HepG2 (cell line): ENCODE measurements around the gene SNN. TPM values are rescaled to one million over a fixed set of nuclear protein-coding genes. Genes with fewer than 3 reads are reported as not detected.
A peak's percentile ranks its signal among the peaks of the same experiment; 100 is the strongest.

Experiments
- ATAC-seq: fragments of 200-7000 bp; cut with Tn5 transposase; 3 replicates; pipeline ENCODE4 v1.9.1; 2020; ENCODE audit warnings: mild to moderate bottlenecking, moderate library complexity
- BruUV-seq: library from RNA; stranded (reverse); fragments of 400-500 nt; replicated peaks from 2 replicates; lab custom pipeline; 2021; lab: Mats Ljungman, UMichigan
- CTCF ChIA-PET: fragments of 300-600 bp; formaldehyde crosslinking; extraction: SDS; loops from one replicate; lab custom pipeline; 2021; ENCODE audit warnings: low total read pairs, inconsistent platforms, low intra/inter-chr PET ratio; lab: Yijun Ruan, JAX
- POLR2A ChIA-PET: fragments of 350-600 bp; sonication (Branson Sonifier 250); formaldehyde crosslinking; loops from one replicate; lab custom pipeline; 2020; ENCODE audit warnings: antibody characterized with exemption, inconsistent platforms; lab: Yijun Ruan, JAX
- DNase-seq: peaks from one replicate; pipeline ENCODE4 v3.0.0-alpha.2; 2015; ENCODE audit warnings: low spot score
- FAIRE-seq: peaks from 3 replicates; lab custom pipeline; 2011; peaks lifted over from hg19 to GRCh38; lab: Jason Lieb, UNC
- H2AFZ ChIP-seq: one replicate; pipeline ENCODE4 v1.6.1; 2011; ENCODE audit warnings: low read length, inconsistent platforms
- H3K27ac ChIP-seq: fragments of 300-600 bp; 3 replicates; pipeline ENCODE4 v1.8.0; 2011; ENCODE audit warnings: mixed run types, mild to moderate bottlenecking, mixed read lengths, low read length, inconsistent platforms; ENCODE audit not compliant: insufficient read depth; ENCODE audit errors: extremely low read length
- H3K27me3 ChIP-seq, 2 experiments: fragments of 200-600 bp in 1 of 2; 2 replicates in 1 of 2; 3 replicates in 1 of 2; pipeline versions ENCODE4 v1.6.0 to v1.8.0; 2011; ENCODE audit warnings: low read length in 2 of 2, mild to moderate bottlenecking in 2 of 2, moderate library complexity in 2 of 2, inconsistent platforms in 1 of 2; ENCODE audit not compliant: insufficient read depth in 2 of 2, control insufficient read depth in 1 of 2
- H3K36me3 ChIP-seq, 2 experiments: fragments of 200-600 bp in 1 of 2; replicated peaks in 1 of 2; 2 replicates in 1 of 2; 3 replicates in 1 of 2; pipeline versions ENCODE4 v1.5.1 to v1.8.0; 2011; ENCODE audit warnings: low read length in 2 of 2, inconsistent platforms in 1 of 2; ENCODE audit not compliant: insufficient read depth in 2 of 2, control insufficient read depth in 1 of 2
- H3K4me1 ChIP-seq: 2 replicates; pipeline ENCODE4 v1.5.1; 2012; ENCODE audit warnings: low read length, inconsistent platforms; ENCODE audit not compliant: insufficient read depth
- H3K4me2 ChIP-seq: 2 replicates; pipeline ENCODE4 v1.6.0; 2011; ENCODE audit warnings: low read depth, low read length, inconsistent platforms
- H3K4me3 ChIP-seq, 3 experiments: fragments of 200-600 bp in 1 of 3; sonication (generic), shearing (Covaris generic) in 1 of 3; replicated peaks in 1 of 3; 2 replicates each; pipeline ENCODE4 v1.5.1; 2011 to 2016; ENCODE audit warnings: low read length in 3 of 3, inconsistent platforms in 2 of 3, low read depth in 2 of 3, mild to moderate bottlenecking in 2 of 3, control low read depth in 1 of 3, mixed read lengths in 1 of 3; ENCODE audit not compliant: insufficient read depth in 1 of 3
- H3K79me2 ChIP-seq: one replicate; pipeline ENCODE4 v1.6.1; 2011; ENCODE audit warnings: low read length, inconsistent platforms; ENCODE audit not compliant: insufficient read depth
- H3K9ac ChIP-seq: 2 replicates; pipeline ENCODE4 v1.6.0; 2011; ENCODE audit warnings: mild to moderate bottlenecking, low read depth, low read length, inconsistent platforms; ENCODE audit not compliant: insufficient read depth
- H3K9me3 ChIP-seq: 2 replicates; pipeline ENCODE4 v1.5.1; 2012; ENCODE audit warnings: mild to moderate bottlenecking, low read length
- H4K20me1 ChIP-seq: 2 replicates; pipeline ENCODE4 v1.6.0; 2011; ENCODE audit warnings: inconsistent platforms, mild to moderate bottlenecking, low read length, moderate library complexity; ENCODE audit not compliant: insufficient read depth
- CC2D1A ChIP-seq: sonication (generic); formaldehyde crosslinking; IDR thresholded peaks from 2 replicates; pipeline ENCODE4 v1.8.1; 2023; ENCODE audit warnings: mild to moderate bottlenecking, missing genetic modification reagents
- HIVEP1 ChIP-seq: sonication (generic); formaldehyde crosslinking; IDR thresholded peaks from 2 replicates; pipeline ENCODE4 v1.4.0; 2020; ENCODE audit warnings: mild to moderate bottlenecking, missing genetic modification reagents
- HMG20B ChIP-seq: conservative IDR thresholded peaks from 2 replicates; pipeline ENCODE4 v1.6.1; 2016; ENCODE audit warnings: missing genetic modification reagents, missing compliant biosample characterization
- HNF4G ChIP-seq, 2 experiments: sonication (generic) in 1 of 2; formaldehyde crosslinking in 1 of 2; IDR thresholded peaks; 2 replicates each; pipeline versions ENCODE4 v1.4.0 to v1.6.1; 2011 to 2020; ENCODE audit warnings: borderline replicate concordance in 2 of 2, low read depth in 2 of 2, mild to moderate bottlenecking in 2 of 2, low read length in 1 of 2, missing genetic modification reagents in 1 of 2, moderate library complexity in 1 of 2
- HOMEZ ChIP-seq: IDR thresholded peaks from 2 replicates; pipeline ENCODE4 v1.6.1; 2016; ENCODE audit warnings: low read depth
- HOXA5 ChIP-seq: sonication (generic); formaldehyde crosslinking; IDR thresholded peaks from 2 replicates; pipeline ENCODE4 v1.4.0; 2020; ENCODE audit warnings: missing genetic modification reagents
- MAF1 ChIP-seq: sonication (generic); formaldehyde crosslinking; IDR thresholded peaks from 2 replicates; pipeline ENCODE4 v1.5.0; 2020; ENCODE audit warnings: missing genetic modification reagents, borderline replicate concordance
- NBN ChIP-seq: fragments of 450-650 bp; conservative IDR thresholded peaks from 2 replicates; pipeline ENCODE4 v1.6.1; 2017
- PLRG1 ChIP-seq: fragments of 450-650 bp; conservative IDR thresholded peaks from 2 replicates; pipeline ENCODE4 v1.6.1; 2016
- POLR2A ChIP-seq, 2 experiments: IDR thresholded peaks; 2 replicates each; pipeline ENCODE4 v1.6.1; 2011; ENCODE audit warnings: low read depth in 2 of 2, low read length in 2 of 2, mild to moderate bottlenecking in 1 of 2, moderate library complexity in 1 of 2; ENCODE audit not compliant: insufficient read depth in 1 of 2
- RXRB ChIP-seq: IDR thresholded peaks from 2 replicates; pipeline ENCODE4 v1.6.1; 2016; ENCODE audit warnings: borderline replicate concordance, missing genetic modification reagents, missing compliant biosample characterization
- SIN3B ChIP-seq: fragments of 150-350 bp; IDR thresholded peaks from 2 replicates; pipeline ENCODE4 v1.6.1; 2014; ENCODE audit warnings: low read length
- ZBTB20 ChIP-seq: sonication (generic); formaldehyde crosslinking; IDR thresholded peaks from 2 replicates; pipeline ENCODE4 v1.8.1; 2023; ENCODE audit warnings: missing genetic modification reagents, low read depth, mild to moderate bottlenecking, borderline replicate concordance
- ZFP82 ChIP-seq: sonication (generic); formaldehyde crosslinking; IDR thresholded peaks from 2 replicates; pipeline ENCODE4 v1.5.1; 2020; ENCODE audit warnings: mild to moderate bottlenecking, missing genetic modification reagents, borderline replicate concordance
- ZNF274 ChIP-seq: sonication (generic); formaldehyde crosslinking; IDR thresholded peaks from 2 replicates; pipeline ENCODE4 v1.5.1; 2020; ENCODE audit warnings: mild to moderate bottlenecking, missing genetic modification reagents
- ZNF329 ChIP-seq: sonication (generic); formaldehyde crosslinking; IDR thresholded peaks from 2 replicates; pipeline ENCODE4 v1.9.0; 2021; ENCODE audit warnings: low read depth, mild to moderate bottlenecking, missing genetic modification reagents
- ZNF34 ChIP-seq: sonication (generic); formaldehyde crosslinking; IDR thresholded peaks from 2 replicates; pipeline ENCODE4 v1.4.0; 2020; ENCODE audit warnings: mild to moderate bottlenecking, missing genetic modification reagents, borderline replicate concordance
- ZNF383 ChIP-seq: sonication (generic); formaldehyde crosslinking; IDR thresholded peaks from 2 replicates; pipeline ENCODE4 v1.4.0; 2020; ENCODE audit warnings: missing genetic modification reagents, mild to moderate bottlenecking, borderline replicate concordance
- ZNF709 ChIP-seq: sonication (generic); formaldehyde crosslinking; IDR thresholded peaks from 2 replicates; pipeline ENCODE4 v1.5.0; 2020; ENCODE audit warnings: mild to moderate bottlenecking, missing genetic modification reagents
- ZNF772 ChIP-seq: sonication (generic); formaldehyde crosslinking; IDR thresholded peaks from 2 replicates; pipeline ENCODE4 v1.5.0; 2020; ENCODE audit warnings: mild to moderate bottlenecking, missing genetic modification reagents
- ZZZ3 ChIP-seq: sonication (generic); formaldehyde crosslinking; IDR thresholded peaks from 2 replicates; pipeline ENCODE4 v1.4.0; 2020; ENCODE audit warnings: missing genetic modification reagents, mild to moderate bottlenecking, borderline replicate concordance
- WGBS: methylation state at CpG from one replicate; pipeline ENCODE4 v1.1.6; 2017; ENCODE audit warnings: low lambda C conversion rate; 5-methylcytosine and 5-hydroxymethylcytosine counted together
- in situ Hi-C: cut with HindIII; loops from 2 replicates; pipeline ENCODE4 v1.10.0; 2017; ENCODE audit warnings: low pct_unique_long_range_greater_than_20kb; ENCODE audit not compliant: extremely low pct_ligation_motif_present
- intact Hi-C: fragments of 100-400 bp; cut with micrococcal nuclease; formaldehyde crosslinking; loops from one replicate; pipeline ENCODE4 v1.10.0; 2022; ENCODE audit not compliant: unreplicated experiment
- polyA plus RNA-seq, 8 experiments: library from polyadenylated mRNA; depleted of rRNA in 3 of 8; stranded (reverse) in 7 of 8; unstranded in 1 of 8; fragments of >200 nt; fragmentation: Illumina TruSeq in 4 of 8; extraction: Trizol in 4 of 8; gene quantifications; 2 replicates each; pipeline versions ENCODE4 v1.2.1 to v1.2.3, GENCODE V29; 2011 to 2016; ENCODE audit warnings: low read depth in 4 of 8, missing spikeins in 1 of 8, mixed read lengths in 1 of 8; ENCODE audit not compliant: insufficient read depth in 1 of 8
- total RNA-seq, 5 experiments: library from RNA; depleted of rRNA; stranded (reverse); fragments of >200 nt; fragmentation: Illumina TruSeq; extraction: Trizol; gene quantifications; 2 replicates each; pipeline ENCODE4 v1.2.3, GENCODE V29; 2016; ENCODE audit warnings: low read depth in 1 of 5
- TF ChIP-seq, protein P1 (sequence below): sonication (generic); formaldehyde crosslinking; IDR thresholded peaks from 2 replicates; pipeline ENCODE4 v1.4.0; 2020; ENCODE audit warnings: mild to moderate bottlenecking, low read depth, missing genetic modification reagents

Gene SNN
- total and polyA plus RNA-seq, 2 of the 13 experiments (the other 11 are each of a cell fraction or from before 2014, with no cell fraction given), result 5.2 to 8.4 TPM

- BruUV-seq, result no TSS peak
- 2% methylated on average over 15 of the region's 15 CpGs for WGBS
- Histone ChIP-seq H4K20me1 (no peaks in the 10 kb centered on the region), H3K4me2 (peak overlapping the region; percentile 88), H3K27me3 (peaks cover 0 to 13% of the 10 kb centered on the region in 2 experiments; a peak in 2 of 5 replicates), H3K9me3 (no peaks in the 10 kb centered on the region), H3K4me3 (peak overlapping the region; percentile 41 to 70 (median 52)), H3K79me2 (no peaks in the 10 kb centered on the region), H3K36me3 (no peaks in the 10 kb centered on the region), H3K9ac (peak overlapping the region; percentile 61), H3K27ac (no peak overlapping the region), H3K4me1 (peaks cover 64% of the 10 kb centered on the region), H2AFZ (peak overlapping the region; percentile 61)
- intact Hi-C loops (loop anchor here (1.0 kb wide), 1 partner anchor 20 kb away; no protein-coding TSS in a partner anchor), in situ Hi-C loops (no loop called here)
- ChIA-PET CTCF (no interaction called here), POLR2A (interaction anchor here (0.5 to 2.5 kb wide), 7 partner anchors 8 to 110 kb away, joined by 3 to 10 read pairs (median 4); partner anchors contain the start of genes LITAF and TXNDC11)
- FAIRE-seq (no peak), DNase-seq (peak; percentile 63), ATAC-seq (peak; percentile 72)
- TF ChIP-seq NBN, result no peak
- no peak for TF ChIP-seq SIN3B
- TF ChIP-seq ZBTB20 (CRISPR knock-in tag), result no peak
- TF ChIP-seq PLRG1, result no peak
- no peak for TF ChIP-seq ZFP82 (CRISPR knock-in tag)
- no peak for TF ChIP-seq ZZZ3 (CRISPR knock-in tag)
- peak in 1 of 2 experiments; percentile 71; a peak in 1 of 4 replicates for TF ChIP-seq POLR2A (IDR thresholded peaks at IDR 0.05; ENCODE audit: insufficient read depth in 1 of 2, low read depth in 2 of 2, low read length in 2 of 2)
- no peak for TF ChIP-seq ZNF709 (CRISPR knock-in tag)
- no peak for TF ChIP-seq ZNF329 (CRISPR knock-in tag)
- TF ChIP-seq HMG20B (CRISPR knock-in tag), result no peak
- 0 out of 2 replicates have a peak, but pooled peaks have one; percentile 16 for TF ChIP-seq HIVEP1 (CRISPR knock-in tag)
- TF ChIP-seq RXRB (CRISPR knock-in tag), result no peak
- TF ChIP-seq HNF4G (IDR thresholded peaks at IDR 0.05; ENCODE audit: borderline replicate concordance, low read depth, low read length), result peak; percentile 56; the same call in 1 of the 2 replicates
- no peak for TF ChIP-seq HNF4G (CRISPR knock-in tag; IDR thresholded peaks at IDR 0.05; ENCODE audit: borderline replicate concordance, low read depth)
- TF ChIP-seq, protein P1, sequence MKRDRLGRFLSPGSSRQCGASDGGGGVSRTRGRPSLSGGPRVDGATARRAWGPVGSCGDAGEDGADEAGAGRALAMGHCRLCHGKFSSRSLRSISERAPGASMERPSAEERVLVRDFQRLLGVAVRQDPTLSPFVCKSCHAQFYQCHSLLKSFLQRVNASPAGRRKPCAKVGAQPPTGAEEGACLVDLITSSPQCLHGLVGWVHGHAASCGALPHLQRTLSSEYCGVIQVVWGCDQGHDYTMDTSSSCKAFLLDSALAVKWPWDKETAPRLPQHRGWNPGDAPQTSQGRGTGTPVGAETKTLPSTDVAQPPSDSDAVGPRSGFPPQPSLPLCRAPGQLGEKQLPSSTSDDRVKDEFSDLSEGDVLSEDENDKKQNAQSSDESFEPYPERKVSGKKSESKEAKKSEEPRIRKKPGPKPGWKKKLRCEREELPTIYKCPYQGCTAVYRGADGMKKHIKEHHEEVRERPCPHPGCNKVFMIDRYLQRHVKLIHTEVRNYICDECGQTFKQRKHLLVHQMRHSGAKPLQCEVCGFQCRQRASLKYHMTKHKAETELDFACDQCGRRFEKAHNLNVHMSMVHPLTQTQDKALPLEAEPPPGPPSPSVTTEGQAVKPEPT (CRISPR knock-in tag), result no peak
- TF ChIP-seq ZNF383 (CRISPR knock-in tag), result no peak
- TF ChIP-seq ZNF34 (CRISPR knock-in tag), result no peak
- TF ChIP-seq CC2D1A (CRISPR knock-in tag), result no peak
- no peak for TF ChIP-seq HOMEZ
- TF ChIP-seq ZNF772, result peak; percentile 69; the same call in 1 of the 2 replicates
- TF ChIP-seq HOXA5 (CRISPR knock-in tag), result no peak
- TF ChIP-seq ZNF274, result no peak
- no peak for TF ChIP-seq MAF1
These were observed 35.8 kb upstream of the SNN start for GRCh38 chr16:11632455-11632939.
